Measurements from ENCODE around the gene HDAC5.

- TF ChIP-seq GATA2 (IDR thresholded peaks at IDR 0.05; ENCODE audit: low read depth, low read length) (no peak), GATA3 (IDR thresholded peaks at IDR 0.05; ENCODE audit: low read depth, low read length) (no peak)
Observed at GRCh38 chr17:44059101-44059892, 64.1 kb downstream of the HDAC5 start.

All from SH-SY5Y (cell line).